NCI-H524 treated with DMSO at 0.1 percent for 48 hours (cell line): ENCODE results near the gene GPR143.
A peak's percentile ranks its signal among the peaks of the same experiment; 100 is the strongest.
"Not testable (repeated sequence)": the region's sequence is repeated elsewhere in the genome, so short reads cannot be mapped to it uniquely, and the experiment has no call there.

Source experiments
- DNase-seq: peaks from one replicate; lab custom pipeline; 2025; lab: John Stamatoyannopoulos, UW

The GPR143 gene

DNA sequence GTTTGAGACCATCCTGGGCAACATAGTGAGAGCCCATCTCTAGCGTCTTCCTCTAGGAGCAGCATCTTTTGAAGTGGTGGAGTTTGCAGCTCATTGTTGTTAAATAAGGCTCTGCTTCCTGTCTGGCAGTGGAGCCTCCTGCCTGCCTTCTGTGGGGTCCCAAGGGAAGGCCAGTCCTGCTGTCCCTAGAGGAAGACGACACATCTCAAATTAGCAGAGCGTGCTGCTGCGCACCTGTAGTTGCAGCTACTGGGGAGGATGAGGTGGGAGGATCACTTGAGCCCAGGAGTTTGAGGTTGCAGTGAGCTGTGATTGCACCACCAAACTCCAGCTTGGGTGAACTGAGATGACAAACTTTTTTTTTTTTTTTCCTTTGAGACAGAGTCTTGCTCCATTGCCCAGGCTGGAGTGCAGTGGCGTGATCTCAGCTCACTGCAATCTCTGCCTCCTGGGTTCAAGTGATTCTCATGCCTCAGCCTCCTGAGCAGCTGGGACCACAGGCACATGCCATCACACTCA lies 2.7 kb upstream of the GPR143 start:
- not testable (repeated sequence) for DNase-seq

DNA sequence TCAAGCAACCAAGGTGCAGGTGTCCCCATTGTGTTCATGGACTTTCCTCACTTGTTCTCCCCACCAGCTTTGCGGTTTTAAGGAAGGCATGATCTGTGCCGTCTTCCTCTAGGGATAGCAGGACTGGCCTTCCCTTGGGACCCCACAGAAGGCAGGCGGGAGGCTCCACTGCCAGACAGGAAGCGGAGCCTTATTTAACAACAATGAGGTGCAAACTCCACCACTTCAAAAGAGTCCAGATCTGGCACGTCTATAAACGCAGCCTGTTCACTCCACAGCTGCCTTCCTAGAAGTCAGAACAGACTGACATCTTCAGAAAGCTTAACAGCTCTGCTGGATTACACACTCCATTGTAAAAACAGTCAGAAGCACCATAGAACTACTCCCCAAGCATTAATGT lies 1.7 kb upstream of the GPR143 start:
- peak; percentile 13 for DNase-seq

DNA sequence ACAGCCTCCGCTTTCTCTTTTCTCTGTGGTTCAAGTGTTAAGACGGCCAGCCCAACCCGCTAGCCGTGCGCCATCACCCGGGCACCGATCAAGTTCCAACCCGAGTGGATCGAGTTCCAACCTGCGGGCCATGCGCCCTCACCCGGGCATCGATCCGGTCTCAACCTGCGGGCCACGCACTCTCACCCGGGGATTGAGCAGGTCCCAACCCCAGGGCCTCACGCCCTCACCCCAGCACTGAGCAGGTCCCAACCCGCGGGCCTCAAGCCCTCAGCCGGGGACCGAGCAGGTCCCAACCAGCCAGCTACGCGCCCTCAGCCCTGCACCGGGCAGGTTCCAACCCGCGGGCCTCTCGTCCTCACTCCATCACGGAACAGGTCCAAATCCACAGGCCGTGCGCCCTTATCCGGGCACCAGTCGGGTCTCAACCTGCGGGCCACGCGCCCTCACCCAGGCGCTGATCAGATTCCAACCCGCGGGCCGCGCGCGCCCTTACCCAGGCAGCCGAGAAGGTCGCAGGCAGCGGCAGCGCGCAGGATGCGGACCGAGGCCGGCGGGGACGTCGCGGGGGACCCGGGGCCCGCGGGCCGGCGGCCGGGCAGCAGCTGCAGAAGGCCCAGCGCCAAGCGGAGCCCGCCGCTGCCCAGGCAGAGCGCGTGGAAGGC lies 443 bp downstream of the GPR143 start:
- no peak for DNase-seq

DNA sequence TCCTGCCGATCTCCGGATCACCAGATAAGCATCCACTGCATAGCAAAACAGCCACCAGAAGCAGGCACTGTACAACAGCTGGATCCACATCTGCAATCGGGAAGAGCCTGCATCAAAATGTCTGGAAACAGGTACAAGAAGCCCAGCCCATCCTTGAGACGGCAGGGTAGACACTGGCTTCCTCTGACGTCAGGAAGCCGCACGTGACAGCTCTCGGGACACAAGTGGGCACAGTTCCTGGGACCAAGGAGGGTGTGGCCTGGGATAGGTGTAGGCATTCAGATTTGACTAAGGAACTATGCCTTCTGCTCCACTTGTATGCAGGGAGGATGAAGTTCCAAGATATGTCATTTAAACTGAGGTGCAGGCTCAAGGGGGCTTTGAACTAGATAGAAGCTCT lies 6.3 kb downstream of the GPR143 start:
- DNase-seq = no peak

DNA sequence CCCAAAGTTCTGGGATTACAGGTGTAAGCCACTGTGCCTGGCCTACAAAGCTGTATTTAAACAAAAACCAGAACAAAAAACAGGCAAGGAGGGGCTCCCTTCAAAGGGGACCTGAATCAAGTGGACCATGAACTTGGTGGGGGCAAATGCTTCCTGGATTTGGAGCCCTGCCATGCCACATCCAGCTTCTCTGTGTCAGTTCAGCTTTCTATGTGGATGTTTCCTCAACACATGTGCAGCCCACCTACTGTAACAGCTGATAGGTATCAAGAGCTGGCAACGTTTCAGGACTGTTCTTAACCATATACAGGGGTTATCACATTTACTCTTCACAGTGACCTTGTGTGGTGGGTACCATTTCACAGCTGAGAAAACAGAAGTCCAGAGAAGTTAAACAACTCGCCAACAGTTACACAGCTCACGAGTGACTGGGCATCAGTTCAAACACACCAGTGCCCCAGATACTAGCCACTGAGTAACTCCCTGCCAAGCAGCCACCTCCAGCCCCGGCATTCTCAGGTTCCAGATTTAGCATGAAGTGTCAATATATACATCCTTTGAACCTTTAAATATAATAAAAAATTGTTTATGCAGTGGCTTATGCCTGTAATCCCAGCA lies 7.5 kb downstream of the GPR143 start:
- DNase-seq = no peak

DNA sequence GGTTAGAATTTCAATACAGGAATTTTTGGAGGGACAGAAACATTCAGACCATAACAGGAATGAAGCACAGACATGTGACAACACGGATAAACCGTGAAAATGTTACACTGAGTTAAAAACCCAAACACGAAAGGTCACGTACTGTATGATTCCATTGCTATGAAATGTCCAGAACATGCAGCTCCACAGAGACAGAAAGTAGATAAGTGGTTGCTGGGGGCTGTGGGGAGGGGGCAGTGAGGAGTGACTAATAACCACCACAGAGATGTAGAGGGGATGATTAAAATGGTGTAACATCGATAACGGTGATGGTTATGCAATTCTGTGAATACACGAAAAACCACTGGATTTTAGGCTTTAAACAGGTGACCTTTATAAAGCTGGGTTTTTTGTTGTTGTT lies 8.3 kb downstream of the GPR143 start:
- DNase-seq = no peak

DNA sequence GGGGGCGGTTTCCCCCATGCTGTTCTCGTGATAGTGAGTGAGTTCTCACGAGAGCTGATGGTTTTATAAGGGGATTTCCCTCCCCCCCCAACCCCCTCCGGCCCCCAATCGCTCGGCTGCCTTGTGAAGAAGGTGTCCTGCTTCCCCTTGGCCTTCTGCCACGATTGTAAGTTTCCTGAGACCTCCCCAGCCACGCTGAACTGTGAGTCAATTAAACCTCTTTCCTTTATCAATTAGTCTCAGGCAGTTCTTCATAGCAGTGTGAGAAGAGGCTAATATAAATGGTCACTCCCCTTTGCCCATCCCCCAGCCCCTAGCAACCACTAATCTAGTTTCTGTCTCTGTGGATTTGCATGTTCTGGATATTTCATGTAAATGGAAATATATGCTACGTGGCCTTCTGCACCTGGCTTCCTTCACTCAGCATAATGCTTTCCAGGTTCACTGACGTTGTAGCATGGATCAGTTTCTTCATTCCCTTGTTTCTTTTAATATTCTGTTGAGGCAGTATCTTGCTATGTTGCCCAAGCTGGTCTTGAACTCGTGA lies 16.4 kb downstream of the GPR143 start:
- DNase-seq = no peak

DNA sequence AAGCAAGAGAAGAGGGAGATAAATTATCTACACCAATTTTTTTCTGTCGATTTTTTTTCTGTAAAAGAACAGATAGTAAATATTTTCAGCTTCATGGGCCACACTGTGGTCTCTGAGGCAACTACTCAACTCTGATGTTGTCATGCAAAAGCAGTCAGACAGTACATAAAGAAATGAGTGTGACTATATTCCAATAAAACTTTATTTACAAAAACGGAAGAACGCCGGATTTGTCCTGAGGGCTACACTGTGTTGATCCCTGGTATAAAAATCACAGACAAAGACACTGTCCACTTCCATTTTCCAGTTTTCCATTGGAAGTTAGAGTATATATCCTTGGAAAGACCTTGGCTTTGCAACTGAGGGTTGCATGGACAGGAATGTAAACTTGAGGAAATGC lies 18.0 kb downstream of the GPR143 start:
- DNase-seq = no peak

DNA sequence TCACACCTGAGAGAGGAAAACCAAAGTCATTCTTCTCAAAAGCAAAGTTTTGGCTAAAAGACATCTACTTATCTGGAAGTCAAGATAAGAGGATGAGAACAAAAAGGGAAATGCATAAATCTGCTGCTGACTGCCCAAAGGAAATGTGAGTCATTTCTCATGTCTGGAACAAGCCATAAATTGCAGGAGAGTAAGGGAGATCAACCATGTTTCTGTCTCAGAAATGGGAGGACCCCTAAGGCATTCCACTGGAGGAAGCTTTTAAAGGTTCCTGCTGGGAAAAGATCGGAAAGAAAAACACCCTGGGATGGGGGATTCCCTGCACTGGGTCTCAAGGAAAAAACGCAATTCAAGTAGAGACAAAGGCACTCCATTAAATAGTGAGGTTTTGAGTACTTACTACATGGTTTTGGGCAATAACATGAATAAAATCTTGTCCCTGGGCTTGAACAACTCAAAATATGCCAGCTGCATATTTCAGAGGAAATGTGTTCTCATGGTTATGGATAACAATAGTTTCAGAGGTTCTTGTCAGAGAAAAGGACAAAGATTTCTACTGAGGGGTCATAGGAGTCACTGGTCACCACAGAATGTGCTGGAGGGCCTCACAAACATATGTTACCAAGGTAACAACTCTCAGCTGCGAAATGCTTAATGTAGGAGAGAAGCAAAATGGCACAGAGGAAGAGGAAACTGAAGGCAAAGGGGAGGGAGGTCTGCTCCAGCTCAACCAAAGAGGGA lies 19.3 kb downstream of the GPR143 start:
- DNase-seq = no peak

DNA sequence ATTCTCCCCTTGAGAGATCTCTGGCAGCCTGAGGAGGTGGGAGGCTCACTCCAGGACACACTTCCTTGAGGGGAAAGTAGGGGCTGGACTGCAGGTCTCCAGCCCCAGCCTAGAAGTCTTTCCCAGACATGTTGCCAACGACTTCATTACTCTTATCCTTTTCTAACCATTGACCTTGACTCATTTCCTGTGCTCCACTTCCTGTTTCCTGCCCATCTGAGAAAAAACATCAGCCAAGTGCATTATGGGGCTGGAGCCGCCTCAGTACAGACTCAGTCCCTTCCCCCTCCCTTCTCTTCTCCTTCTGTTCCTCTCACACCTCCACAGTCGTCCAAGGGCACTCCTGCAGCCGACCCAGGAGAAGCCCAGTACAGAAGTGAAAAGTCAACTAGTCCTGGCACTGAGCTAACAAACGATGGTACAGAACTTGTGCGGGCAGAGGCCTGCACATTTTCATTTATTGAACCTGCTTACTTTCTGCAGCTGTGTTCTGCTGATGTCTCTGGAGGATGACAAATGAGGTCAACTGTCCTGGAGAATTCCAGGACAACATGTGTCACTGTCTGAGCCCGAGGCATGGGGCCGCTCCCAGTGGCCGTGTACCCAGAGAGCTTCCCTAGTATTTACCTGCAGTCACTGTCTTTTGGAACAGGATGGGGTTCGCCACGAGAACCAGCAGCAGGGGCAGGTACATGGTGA lies 20.1 kb downstream of the GPR143 start:
- DNase-seq = no peak

DNA sequence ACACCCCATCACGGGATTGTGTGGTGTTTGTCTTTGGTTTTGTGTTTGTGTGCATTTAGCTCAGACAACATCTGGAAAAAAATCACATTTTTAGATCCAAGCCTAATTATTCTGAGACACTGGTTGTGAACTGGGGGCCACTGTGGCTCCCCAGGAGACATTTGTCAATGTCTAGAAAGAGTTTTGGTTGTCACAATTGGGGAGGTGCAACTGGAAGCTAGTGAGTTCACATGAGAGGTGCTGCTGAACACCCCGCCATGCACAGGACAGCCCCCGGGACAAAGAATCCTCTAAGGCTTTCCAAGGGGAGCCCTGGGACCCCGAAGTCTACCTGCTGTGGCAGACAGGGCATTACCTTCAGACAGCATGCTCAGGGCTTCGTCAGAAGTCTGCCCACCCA lies 26.5 kb downstream of the GPR143 start:
- DNase-seq = no peak

DNA sequence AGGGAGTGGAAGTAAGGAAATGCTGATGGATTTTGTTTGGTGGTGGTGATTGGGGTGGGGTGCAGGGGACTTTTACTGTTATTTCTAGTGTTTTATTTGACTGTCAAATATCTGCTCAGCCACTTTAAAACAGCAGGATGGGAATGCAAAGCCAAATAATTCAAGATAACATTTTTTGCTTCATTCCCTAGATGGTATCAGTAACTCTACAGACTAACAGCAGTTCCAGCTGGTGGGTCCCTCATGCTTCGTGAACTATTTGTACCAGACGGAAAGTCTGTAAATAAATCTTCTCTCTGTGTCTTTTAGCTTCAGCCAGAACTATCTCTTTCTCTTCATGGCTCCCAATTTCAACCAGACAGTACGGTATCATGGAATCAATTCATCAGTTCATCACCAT lies 27.5 kb downstream of the GPR143 start:
- no peak for DNase-seq

DNA sequence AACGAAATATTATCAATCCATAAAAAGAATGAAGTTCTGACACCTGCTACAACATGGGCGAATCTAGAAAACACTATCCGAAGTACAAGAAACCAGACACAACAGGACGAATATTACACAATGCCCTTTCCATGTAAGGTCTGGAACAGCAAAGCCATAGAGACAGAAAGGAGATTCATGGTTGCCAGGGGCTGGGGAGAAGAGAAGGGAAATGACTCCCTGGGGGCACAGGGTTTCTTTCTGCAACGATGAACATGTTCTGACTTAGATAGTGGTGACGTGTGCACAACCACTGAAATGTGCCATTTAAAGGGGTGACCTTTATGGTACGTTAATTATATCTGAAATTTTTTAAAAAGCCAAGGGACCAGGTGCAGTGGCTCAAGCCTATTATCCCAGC lies 28.3 kb downstream of the GPR143 start:
- no peak for DNase-seq

DNA sequence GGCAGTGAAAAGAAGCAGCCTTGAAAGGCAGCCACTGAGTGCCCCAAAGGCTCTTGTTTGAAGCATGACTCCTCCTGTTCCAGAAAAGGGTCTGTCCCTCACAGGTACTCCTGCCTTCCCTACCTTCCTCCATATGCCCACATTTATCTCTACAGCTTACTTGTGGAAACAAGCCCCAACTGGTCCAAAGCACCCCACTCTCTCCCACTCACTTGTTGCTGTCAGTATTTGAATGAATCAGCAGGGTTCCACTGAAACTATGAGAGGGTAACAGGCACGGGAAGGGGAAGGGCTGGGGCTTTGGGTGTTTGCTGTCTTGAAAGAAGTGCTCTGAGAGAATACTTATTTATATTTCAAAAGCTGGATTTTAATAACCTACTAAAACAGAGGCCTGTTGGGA lies 34.9 kb downstream of the GPR143 start:
- no peak for DNase-seq

DNA sequence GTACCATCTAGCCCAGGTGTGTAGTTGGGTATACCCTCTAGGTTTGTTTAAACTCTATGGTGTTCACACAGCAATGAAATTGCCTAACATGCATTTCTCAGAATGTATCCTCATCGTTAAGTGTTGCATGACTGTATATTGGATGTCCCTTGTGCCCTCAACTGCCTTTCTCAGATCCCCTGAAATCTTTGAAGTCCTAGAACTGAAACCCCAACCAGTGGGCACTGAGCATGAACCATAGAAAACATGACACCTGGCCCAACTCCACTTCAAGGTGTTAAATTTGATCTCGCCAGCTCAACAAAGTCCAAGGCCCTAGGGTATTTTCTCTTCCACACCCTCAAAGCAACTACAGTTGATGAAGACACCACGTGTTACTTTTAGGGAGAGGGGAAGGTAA lies 35.6 kb downstream of the GPR143 start:
- DNase-seq = no peak

DNA sequence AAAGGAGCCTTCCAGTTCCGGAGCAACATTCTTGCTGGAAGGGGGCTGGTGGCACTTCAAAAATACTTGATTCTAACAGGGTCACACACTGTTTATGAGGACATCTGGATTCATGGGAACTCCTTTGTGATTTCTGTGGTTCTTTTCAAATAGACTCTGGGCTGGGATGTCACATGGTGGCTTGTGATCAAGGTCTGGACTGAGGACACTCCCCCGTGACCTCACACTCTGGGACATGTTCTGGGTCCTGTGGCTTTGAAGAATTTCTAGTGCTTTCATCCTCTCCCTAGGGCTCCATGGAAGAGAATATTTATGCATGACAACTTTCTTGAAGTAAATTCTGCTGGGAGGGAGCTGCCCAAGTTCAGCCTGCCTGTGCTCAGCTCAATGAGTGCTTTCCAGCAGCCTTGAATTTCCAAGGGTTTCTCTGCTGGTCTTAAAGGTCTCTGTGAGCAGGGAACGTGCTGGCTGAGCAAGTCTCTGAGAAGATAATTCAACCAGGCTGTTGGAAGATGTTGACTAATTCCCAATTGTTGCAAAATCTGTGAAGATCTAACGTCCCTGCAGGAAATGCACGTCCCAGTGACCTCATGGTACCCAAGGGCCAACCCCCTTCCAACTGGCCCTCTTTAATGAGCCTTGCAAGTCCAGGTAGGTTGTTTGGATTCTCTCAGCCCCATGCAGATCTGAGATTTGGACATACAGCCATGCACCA lies 36.3 kb downstream of the GPR143 start:
- DNase-seq = no peak

DNA sequence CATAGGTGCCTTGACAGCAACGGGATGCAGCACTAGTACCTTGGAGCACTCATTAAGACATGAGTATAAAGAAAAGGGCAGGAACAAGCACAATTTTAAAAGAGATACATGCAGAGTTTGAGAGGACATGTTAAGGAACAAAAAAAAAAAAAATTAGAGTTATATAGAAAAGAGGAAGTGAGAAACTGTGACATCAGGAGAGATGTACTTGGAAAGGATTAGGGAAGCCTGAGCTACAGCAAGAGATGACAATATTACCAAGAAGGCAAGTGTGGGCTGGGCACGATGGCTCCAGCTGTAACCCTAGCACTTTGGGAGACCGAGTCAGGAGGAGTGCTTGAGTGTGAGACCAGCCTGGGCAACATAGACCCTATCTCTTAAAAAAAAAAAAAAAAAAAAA lies 37.4 kb downstream of the GPR143 start:
- no peak for DNase-seq

DNA sequence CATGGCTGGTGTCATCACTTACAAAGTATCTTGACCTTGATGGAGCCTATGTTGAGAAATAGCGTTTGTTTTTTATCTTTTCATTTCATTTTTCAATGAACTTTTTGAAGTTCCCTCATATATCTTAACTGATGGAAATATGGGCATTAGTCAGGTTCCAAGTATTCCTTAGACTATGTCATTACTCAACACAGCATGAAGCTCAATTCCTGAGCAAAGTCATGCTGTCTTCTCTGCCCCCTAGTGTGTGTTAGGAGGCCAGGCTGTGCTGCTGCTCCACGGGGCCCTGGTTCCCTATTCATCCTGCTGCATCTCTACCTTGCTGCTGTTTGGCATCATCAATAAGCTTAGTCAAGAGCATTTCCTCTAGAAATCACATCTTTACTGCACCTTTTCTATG lies 40.9 kb downstream of the GPR143 start:
- DNase-seq = no peak

DNA sequence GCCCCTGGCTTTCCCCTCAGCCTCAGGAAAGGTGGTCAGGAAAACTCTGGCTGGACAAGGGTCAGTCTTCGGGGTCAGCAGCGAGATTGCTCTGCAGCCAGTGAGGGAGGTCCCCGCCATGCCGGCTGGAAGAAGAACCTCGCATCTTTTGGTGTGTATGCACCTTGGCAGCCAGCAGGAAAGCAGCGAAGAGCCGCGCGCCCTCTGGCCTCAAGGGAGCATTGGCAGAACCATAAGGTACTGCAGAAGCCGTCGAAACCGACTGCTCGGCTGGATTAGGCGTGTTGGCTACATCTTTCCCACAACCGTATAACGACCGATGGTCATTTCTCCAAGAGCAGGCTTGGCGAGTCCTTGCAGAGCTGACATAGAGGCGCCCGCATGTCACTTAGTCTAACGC lies 48.3 kb downstream of the GPR143 start:
- DNase-seq = no peak

DNA sequence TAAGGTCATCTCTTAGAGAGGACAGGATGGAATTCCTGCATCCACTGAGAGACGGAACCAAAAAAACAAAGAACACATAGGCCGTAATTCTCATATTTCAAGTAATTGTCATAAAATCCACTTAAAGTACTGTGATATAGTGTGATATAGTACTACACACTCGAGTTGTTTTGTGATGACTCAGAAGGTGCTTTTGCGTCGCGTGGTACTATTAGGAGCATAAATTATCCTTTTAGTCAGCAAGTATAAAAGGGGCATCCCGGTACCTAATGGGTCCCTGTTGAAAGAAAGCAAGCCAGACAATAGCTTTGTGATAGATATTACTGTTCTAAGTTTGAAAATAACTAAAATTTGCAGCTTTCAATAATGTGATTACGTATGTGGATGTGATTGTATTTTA lies 55.3 kb downstream of the GPR143 start:
- DNase-seq = no peak

DNA sequence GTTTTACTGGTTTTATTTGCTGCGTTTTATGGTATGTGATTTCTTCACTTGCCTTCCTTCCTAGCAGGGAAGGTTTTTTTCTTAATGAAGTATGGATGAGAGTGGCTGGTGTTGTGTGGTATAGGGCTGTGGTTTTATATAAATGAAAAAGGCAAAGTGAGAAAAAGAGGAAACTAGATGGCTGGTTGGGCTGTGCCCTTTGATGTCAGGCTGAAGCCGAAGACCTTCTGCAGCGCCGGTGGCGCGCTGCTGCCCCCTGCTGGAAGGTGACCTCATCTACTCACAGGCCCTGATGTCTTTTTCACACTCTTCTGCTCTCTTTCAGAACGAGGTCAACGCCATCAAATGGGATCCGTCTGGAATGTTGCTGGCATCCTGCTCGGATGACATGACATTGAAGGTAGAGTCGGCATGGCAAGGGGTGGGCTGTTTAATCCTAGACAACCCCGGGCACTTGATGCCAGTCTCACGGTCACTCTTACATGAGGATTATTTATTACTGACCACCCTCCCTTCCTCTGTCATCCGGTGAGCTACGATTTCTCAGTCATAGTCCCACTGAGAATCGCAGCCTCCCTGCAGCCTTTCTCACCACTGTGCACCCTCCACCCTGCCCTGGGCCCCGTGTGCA lies 56.6 kb downstream of the GPR143 start:
- no peak for DNase-seq
